ENCODE measurements around the gene DCN.
"Not testable (repeated sequence)": the region's sequence is repeated elsewhere in the genome, so short reads cannot be mapped to it uniquely, and the experiment has no call there.

The DCN gene
- 0 to 0.26 (median 0) reads per million in 18 experiments for total RNA-seq

GRCh38 chr12:91182636-91183455 lies at the start of gene DCN:
DCN (minus strand) TSS chr12:91182817; CDS start chr12:91178552, 4,265 bp downstream.
- no peak for DNase-seq

GRCh38 chr12:91230841-91231240 lies 48.2 kb upstream of the DCN start:
- no peak for DNase-seq

GRCh38 chr12:91226951-91227350 lies 44.3 kb upstream of the DCN start:
- no peak for DNase-seq

- no peak for DNase-seq
Measured at GRCh38 chr12:91225316-91225715, 42.7 kb upstream of the DCN start.

- no peak for DNase-seq
Measured at GRCh38 chr12:91224401-91224800, 41.8 kb upstream of the DCN start.

GRCh38 chr12:91222746-91223145 lies 40.1 kb upstream of the DCN start:
- DNase-seq = no peak

- no peak for DNase-seq
Measured at GRCh38 chr12:91219919-91220318, 37.3 kb upstream of the DCN start.

GRCh38 chr12:91219511-91219910 lies 36.9 kb upstream of the DCN start:
- no peak for DNase-seq

- DNase-seq = no peak
Measured at GRCh38 chr12:91216871-91217270, 34.3 kb upstream of the DCN start.

- no peak for DNase-seq
Measured at GRCh38 chr12:91215940-91216454, 33.4 kb upstream of the DCN start.

GRCh38 chr12:91211866-91212265 lies 29.2 kb upstream of the DCN start:
- DNase-seq = no peak

GRCh38 chr12:91210618-91211017 lies 28.0 kb upstream of the DCN start:
- DNase-seq = no peak

- DNase-seq = no peak
Measured at GRCh38 chr12:91210144-91210543, 27.5 kb upstream of the DCN start.

GRCh38 chr12:91207301-91207700 lies 24.7 kb upstream of the DCN start:
- not testable (repeated sequence) for DNase-seq

GRCh38 chr12:91205811-91206210 lies 23.2 kb upstream of the DCN start:
- no peak for DNase-seq

GRCh38 chr12:91204421-91204820 lies 21.8 kb upstream of the DCN start:
- DNase-seq = no peak

- no peak for DNase-seq
Measured at GRCh38 chr12:91203610-91204009, 21.0 kb upstream of the DCN start.

GRCh38 chr12:91202390-91202789 lies 19.8 kb upstream of the DCN start:
- no peak for DNase-seq

- no peak for DNase-seq
Measured at GRCh38 chr12:91196436-91196835, 13.8 kb upstream of the DCN start.

- no peak for DNase-seq
Measured at GRCh38 chr12:91194500-91194899, 11.9 kb upstream of the DCN start.

GRCh38 chr12:91191513-91192111 lies 9.0 kb upstream of the DCN start:
- no peak for DNase-seq

GRCh38 chr12:91189516-91189915 lies 6.9 kb upstream of the DCN start:
- no peak for DNase-seq

- no peak for DNase-seq
Measured at GRCh38 chr12:91188778-91189177, 6.2 kb upstream of the DCN start.

GRCh38 chr12:91186156-91186555 lies 3.5 kb upstream of the DCN start:
- DNase-seq = no peak

Data from inflammatory macrophage (primary cell).